HAP-1 (cell line): Measurements from ENCODE around the gene SH3BGR.

Source experiments
- DNase-seq, 2 experiments: peaks; one replicate each; pipeline ENCODE4 v3.0.0-alpha.2; 2016 to 2020; ENCODE audit warnings: low spot score in 2 of 2
- H3K27me3 ChIP-seq: fragments of 250-450 bp; sonication (Bioruptor Pico); 2 replicates; pipeline ENCODE4 v1.5.1; 2020; ENCODE audit warnings: low read depth, mild to moderate bottlenecking, moderate library complexity
- H3K36me3 ChIP-seq: fragments of 250-450 bp; sonication (Bioruptor Pico); replicated peaks from 2 replicates; pipeline ENCODE4 v1.5.1; 2020; ENCODE audit warnings: mild to moderate bottlenecking
- H3K4me1 ChIP-seq: fragments of 250-450 bp; sonication (Bioruptor Pico); 2 replicates; pipeline ENCODE4 v1.5.1; 2020; ENCODE audit warnings: mild to moderate bottlenecking
- H3K4me3 ChIP-seq: fragments of 250-450 bp; sonication (Bioruptor Pico); 2 replicates; pipeline ENCODE4 v1.5.1; 2020; ENCODE audit warnings: mild to moderate bottlenecking, moderate library complexity
- H3K9me3 ChIP-seq: fragments of 250-450 bp; sonication (Bioruptor Pico); 2 replicates; pipeline ENCODE4 v1.5.1; 2020; ENCODE audit warnings: mild to moderate bottlenecking, moderate library complexity
- in situ Hi-C: fragments of 300-500 bp; cut with MboI; formaldehyde crosslinking; loops from 3 replicates; pipeline ENCODE4 v1.14.3; 2020; ENCODE audit warnings: low sequenced_read_pairs, inconsistent platforms, mixed read lengths

SH3BGR gene

DNA sequence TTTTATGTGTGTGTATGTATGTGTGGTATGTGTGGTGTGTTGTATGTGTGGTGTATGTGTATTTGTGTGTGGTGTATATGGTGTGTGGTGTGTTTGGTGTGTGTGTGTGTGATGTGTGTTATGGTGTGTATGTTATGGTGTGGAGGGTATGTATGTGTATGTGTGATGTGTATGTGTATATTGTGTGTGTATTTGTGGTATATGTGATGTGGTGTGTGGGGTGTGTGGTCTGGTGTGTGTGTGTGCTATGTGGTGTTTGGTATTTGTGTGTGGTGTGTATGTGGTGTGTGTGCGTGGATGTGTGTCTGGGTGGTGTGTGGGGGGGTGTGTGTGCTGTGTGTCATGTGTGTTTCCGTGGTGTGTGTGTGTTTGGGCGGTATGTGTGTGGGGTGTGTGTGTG lies 59.3 kb downstream of the SH3BGR start:
- no peaks in the 10 kb centered on the region for H3K9me3 ChIP-seq
- in situ Hi-C loops: no loop called here

DNA sequence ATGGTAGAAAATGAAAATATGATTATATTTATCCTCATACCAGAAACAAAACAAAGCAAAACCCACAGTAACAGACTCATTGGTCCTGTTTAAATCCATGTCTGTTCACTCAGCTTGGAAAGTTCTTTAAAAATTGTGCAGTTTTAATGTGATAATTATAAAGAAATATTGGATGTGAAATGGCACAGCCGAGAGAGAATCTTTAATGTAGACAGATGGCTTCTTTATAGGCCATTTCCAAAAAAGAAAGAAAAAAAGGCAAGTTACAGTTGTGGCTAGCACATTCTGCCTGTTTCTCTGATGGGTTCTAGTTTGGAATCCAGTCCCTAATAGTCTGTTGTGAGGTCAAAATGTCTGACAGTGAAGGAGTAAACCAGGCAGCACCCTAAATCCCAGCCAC lies 62.0 kb downstream of the SH3BGR start:
- Histone ChIP-seq H3K36me3 (no peaks in the 10 kb centered on the region), H3K27me3 (no peaks in the 10 kb centered on the region), H3K9me3 (no peaks in the 10 kb centered on the region), H3K4me1 (no peaks in the 10 kb centered on the region), H3K4me3 (no peak overlapping the region)
- in situ Hi-C loops: no loop called here
- DNase-seq: no peak

More for the DNA sequence above, 59.3 kb downstream of the SH3BGR start:
- Histone ChIP-seq H3K4me1 (no peaks in the 10 kb centered on the region), H3K36me3 (no peaks in the 10 kb centered on the region), H3K27me3 (no peaks in the 10 kb centered on the region), H3K4me3 (no peak overlapping the region)
- DNase-seq: no peak

DNA sequence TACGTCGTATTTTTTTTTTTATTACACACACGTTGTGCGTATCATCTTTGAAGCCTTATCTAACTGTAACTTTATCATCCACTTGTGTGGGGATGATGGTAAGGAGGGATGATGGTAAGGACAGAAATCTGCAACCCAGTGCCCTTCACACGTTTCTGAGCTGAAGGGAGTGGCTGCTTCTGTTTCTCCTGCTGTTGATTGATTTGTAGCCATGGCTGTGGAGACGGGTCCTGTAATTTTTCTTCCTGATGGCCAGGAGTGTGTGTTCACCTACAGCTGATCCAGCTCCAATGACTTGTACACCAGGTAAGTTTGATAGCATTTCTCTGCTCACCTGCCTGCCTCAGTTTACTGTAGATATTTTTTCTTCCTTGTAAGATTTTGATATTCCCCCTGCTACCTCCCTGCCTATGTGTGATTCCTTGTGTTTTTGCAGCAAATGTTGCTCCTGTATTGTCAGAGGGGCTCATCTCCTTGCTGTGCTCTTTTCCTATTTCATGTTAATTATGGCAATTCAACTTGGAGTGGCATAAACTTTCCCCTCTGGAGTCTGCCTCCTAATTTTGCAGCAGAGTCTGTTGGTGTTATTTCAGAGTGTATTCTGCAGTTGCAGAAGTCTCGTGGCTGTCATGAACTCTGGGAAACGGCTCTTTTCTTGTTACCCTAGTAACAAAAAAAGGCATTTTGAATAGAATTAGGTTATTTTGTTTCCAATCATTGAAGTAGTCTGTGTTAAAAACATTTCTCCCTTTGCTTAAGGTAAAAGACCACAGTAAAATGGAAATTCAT lies 64.1 kb downstream of the SH3BGR start:
- H3K36me3 ChIP-seq: no peaks in the 10 kb centered on the region
- no peaks in the 10 kb centered on the region for H3K9me3 ChIP-seq
- no peaks in the 10 kb centered on the region for H3K4me1 ChIP-seq
- in situ Hi-C loops: no loop called here
- DNase-seq: no peak
- no peaks in the 10 kb centered on the region for H3K27me3 ChIP-seq
- no peak overlapping the region for H3K4me3 ChIP-seq

DNA sequence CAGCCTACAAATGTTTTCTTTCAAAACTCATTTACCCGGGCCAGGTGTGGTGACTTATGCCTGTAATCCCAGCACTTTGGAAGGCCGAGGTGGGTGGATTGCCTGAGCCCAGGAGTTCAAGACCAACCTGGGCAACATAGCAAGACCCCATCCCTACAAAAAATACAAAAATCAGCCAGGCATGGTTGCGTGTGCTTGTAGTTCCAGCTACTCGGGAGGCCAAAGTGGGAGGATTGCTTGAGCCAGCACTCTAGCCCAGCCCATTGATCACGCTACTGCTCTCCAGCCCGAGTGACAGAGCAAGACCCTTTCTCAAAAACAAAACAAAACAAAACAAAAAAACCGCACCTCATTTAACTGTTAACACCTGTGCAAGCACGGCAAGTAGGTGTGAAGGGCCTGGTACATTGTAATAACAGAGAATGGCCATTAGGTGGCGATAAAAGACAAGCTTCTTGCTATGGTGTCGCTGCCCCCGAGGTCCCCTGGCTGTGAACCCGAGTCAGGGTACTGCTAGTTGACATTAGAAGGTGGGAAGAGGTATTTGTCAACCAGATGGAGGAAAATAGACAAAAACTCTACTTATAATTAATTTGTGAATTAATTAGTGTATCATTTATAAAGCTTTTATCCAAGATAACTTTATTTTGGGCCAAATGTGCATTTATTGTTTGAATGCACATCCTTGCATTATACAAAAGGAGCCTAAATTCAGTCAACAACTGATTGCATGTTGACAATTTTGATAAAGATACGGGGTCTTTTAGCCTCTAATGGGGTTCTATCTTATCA lies 66.5 kb downstream of the SH3BGR start:
- H3K36me3 ChIP-seq: no peaks in the 10 kb centered on the region
- in situ Hi-C loops: no loop called here
- no peaks in the 10 kb centered on the region for H3K9me3 ChIP-seq
- peak; percentile 59 to 71 for DNase-seq
- no peaks in the 10 kb centered on the region for H3K27me3 ChIP-seq
- no peaks in the 10 kb centered on the region for H3K4me1 ChIP-seq
- no peak overlapping the region for H3K4me3 ChIP-seq

DNA sequence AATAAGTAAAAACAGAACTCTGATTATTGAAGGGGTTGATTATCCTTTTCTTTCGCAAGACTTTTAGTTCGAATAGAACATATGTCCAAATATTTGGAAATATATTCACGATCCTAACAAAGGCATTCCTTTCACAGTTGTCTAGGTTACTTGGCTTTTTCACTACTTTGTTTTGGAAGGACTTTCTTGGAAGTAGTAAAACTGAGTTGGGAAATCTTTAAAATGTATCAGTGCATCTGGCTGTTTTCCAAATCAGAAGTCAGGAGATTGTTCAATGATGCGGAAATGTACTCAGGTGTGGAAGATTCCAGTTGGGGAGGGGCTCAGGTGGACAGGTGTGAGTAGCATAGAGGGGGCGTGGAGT lies 67.1 kb downstream of the SH3BGR start:
- Histone ChIP-seq H3K4me1 (no peaks in the 10 kb centered on the region), H3K4me3 (no peak overlapping the region), H3K9me3 (no peaks in the 10 kb centered on the region), H3K27me3 (no peaks in the 10 kb centered on the region), H3K36me3 (no peaks in the 10 kb centered on the region)
- DNase-seq: no peak
- in situ Hi-C loops: no loop called here

DNA sequence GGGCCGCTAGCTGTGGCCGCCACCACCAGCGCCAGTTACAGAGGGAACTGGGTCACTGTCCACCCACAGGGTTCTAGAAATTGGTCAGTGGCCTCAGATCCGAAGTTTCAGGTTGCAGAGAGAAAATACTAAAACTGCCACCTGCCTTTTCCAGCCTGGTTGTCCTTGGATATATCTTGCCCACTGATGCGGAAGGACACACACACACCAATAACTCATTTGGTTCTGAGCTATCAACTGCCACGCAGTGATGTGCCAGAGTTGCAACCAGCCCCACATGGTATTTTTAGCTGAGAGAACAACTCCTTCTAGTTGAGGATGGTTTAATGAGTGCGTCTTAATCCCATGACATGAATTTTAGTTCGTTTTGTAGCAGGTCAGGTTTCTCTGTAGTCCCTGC lies 68.1 kb downstream of the SH3BGR start:
- H3K4me1 ChIP-seq: no peaks in the 10 kb centered on the region
- H3K4me3 ChIP-seq: no peak overlapping the region
- no peaks in the 10 kb centered on the region for H3K9me3 ChIP-seq
- H3K36me3 ChIP-seq: no peaks in the 10 kb centered on the region
- H3K27me3 ChIP-seq: no peaks in the 10 kb centered on the region
- in situ Hi-C loops: no loop called here
- no peak for DNase-seq

DNA sequence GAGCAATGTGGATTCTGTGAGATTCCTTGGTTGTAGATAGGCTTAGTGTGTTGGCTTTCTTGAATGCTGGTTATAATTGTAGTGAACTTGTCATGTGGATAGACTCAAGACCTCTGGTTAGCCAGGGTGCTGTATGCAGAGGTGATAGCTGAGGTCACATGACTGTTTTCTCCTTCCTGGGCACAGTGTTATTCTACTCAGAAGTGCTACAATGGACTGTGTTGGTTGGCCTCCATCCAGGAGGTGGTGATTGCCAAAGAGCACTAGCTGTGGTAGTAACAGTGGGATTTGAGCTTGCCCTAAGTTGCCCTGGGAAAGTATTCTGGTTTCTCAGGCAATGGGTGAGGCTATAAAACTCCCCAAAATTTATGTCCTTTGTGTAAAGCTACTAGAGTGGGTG lies 71.6 kb downstream of the SH3BGR start:
- DNase-seq: no peak
- in situ Hi-C loops: no loop called here

DNA sequence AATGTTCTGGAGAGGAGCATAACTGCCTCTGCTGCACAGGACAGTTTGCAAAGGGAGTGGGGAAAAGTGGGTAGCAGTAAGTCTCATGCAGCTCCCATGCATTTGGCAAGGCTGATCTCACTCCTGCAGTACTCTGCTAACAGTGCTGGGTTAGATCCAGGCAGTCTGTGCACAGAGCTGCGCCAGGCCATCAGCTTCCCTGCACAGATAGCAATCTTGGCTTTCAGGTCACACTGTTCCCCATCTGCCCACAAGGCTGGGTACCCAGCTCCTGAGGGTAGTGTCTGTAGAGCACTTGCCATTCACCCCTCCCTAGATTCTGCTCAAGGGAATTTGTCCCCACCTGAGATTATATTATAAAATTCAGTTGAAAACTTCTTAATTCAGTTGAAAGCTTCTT lies 72.1 kb downstream of the SH3BGR start:
- Histone ChIP-seq H3K4me1 (no peaks in the 10 kb centered on the region), H3K9me3 (no peaks in the 10 kb centered on the region), H3K36me3 (no peaks in the 10 kb centered on the region), H3K4me3 (no peak overlapping the region), H3K27me3 (no peaks in the 10 kb centered on the region)
- DNase-seq: no peak
- in situ Hi-C loops: no loop called here

More for the DNA sequence above, 71.6 kb downstream of the SH3BGR start:
- Histone ChIP-seq H3K4me3 (no peak overlapping the region), H3K36me3 (no peaks in the 10 kb centered on the region), H3K4me1 (no peaks in the 10 kb centered on the region), H3K9me3 (no peaks in the 10 kb centered on the region), H3K27me3 (no peaks in the 10 kb centered on the region)

DNA sequence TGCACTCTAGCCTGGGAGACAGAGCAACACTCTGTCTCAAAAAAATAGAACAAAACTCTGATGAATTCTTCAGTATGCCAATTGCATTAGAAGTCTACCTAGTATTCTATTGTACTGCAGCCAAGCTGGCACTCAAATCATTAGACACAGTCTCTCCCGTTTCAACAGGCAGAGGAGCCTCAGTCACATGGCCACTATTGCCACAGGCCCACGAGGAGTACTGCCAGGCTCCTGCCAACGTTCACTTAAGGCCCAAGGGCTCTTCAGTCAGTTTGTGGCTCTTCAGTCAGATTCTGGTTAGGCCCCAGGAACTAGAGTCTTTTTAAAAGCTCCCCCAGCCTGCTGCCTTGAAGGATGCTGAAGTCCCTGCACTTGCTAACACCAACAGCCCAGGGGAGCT lies 73.4 kb downstream of the SH3BGR start:
- Histone ChIP-seq H3K36me3 (no peaks in the 10 kb centered on the region), H3K9me3 (no peaks in the 10 kb centered on the region), H3K4me3 (no peak overlapping the region), H3K4me1 (no peaks in the 10 kb centered on the region), H3K27me3 (no peaks in the 10 kb centered on the region)
- in situ Hi-C loops: no loop called here
- DNase-seq: no peak

DNA sequence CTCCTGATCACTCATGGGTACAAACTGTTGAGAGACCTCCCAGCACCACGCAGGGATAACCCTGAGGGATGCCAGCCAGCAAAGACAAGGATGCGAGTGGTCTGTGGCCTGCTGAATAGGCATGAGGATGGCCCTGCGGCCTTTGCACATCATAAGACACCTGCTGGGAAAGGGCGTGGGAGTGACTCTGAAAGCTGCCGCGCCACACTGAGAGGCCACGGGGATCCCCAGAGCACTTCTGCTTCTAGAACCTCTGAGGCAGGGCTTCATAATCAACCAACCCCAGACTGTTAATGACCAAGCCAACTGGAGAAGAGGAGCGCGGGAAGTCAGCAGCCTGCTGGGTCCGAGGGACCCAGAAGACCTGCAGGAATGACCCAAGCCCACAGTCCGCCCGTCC lies 73.8 kb downstream of the SH3BGR start:
- Histone ChIP-seq H3K4me1 (no peaks in the 10 kb centered on the region), H3K27me3 (no peaks in the 10 kb centered on the region), H3K9me3 (no peaks in the 10 kb centered on the region), H3K36me3 (no peaks in the 10 kb centered on the region), H3K4me3 (no peak overlapping the region)
- in situ Hi-C loops: no loop called here
- no peak for DNase-seq

DNA sequence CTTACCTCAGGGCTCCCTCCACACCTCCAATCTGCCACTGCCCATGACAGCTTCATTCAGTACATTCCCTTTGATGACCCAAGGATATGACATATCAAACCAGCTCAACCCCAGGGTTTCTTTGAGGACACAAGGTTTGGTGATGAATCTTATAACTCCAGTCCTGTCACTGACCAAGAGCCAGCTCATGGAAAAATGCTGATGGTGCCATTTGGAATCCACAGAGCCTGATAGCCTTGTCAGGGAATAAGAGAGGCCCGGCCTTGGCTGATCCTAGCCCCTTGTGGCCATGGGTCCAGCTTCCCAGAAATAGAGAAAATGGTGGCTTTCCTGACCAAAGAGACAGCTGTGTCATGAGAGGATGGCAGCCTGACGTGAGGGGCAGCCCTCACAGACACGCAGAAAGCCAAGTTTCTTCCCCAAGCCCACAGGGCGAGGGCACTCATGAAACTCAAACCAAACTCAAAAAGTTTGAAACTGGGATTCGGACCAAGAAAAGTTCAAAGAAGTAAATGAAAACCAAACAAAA lies 75.4 kb downstream of the SH3BGR start:
- DNase-seq: no peak
- Histone ChIP-seq H3K36me3 (no peaks in the 10 kb centered on the region), H3K9me3 (no peaks in the 10 kb centered on the region), H3K4me3 (no peak overlapping the region), H3K4me1 (no peaks in the 10 kb centered on the region), H3K27me3 (no peaks in the 10 kb centered on the region)
- in situ Hi-C loops: no loop called here

DNA sequence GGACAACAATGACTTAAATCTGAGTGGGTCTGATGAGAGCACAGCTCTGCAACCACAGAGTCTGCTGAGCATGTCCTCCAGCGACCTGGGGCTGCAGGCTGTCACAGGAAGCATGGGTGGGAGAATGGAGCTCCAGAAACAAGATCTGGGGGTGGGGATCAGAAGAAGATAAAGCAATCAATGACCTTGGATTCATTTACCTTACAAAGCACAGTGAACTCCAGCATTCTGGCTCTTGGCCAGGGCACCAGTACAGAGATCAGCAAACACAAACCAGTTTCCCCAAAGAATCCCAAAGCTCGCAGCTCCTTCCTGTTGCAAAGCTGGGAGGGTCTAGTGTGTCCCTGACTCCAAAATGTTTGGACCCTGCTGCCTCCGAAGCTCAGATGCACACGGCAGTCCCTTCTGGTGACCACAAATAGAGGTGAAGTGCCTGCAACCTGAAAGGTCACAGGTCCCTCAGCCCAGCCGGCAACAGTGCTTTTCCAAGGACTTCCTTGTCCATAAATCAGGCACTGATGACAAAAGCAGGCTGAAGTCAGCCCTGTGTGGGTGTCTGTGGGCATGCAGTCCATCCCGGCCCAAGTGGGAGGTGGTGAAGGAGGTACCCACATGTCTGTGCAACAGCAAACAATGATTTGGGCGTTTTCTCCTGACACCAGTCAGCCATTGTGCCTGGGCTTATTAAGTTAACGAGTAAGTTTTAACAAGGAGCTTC lies 76.1 kb downstream of the SH3BGR start:
- Histone ChIP-seq H3K36me3 (no peaks in the 10 kb centered on the region), H3K4me1 (no peaks in the 10 kb centered on the region), H3K9me3 (no peaks in the 10 kb centered on the region), H3K4me3 (no peak overlapping the region), H3K27me3 (no peaks in the 10 kb centered on the region)
- no peak for DNase-seq
- in situ Hi-C loops: no loop called here

DNA sequence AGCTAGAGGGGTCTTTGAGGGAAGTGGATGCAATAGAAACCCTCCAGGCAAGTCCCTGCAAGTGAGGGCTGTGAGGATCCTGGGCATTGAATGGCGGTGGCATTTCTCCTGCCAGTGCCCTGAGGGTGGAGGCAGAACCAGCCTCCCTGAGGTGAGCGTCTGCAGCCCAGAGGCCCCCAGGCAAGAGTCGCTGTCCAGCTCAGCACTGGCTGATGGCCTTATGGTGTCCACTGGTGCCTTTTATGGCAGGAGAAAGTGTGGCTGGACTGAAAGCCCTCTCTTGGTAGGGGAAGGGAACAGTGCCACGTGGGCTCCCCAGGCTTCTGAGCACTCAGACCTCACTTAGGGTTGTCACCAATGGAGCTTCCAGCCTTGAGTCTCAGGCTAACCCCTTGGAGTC lies 77.3 kb downstream of the SH3BGR start:
- Histone ChIP-seq H3K27me3 (no peaks in the 10 kb centered on the region), H3K9me3 (no peaks in the 10 kb centered on the region), H3K36me3 (no peaks in the 10 kb centered on the region), H3K4me1 (no peaks in the 10 kb centered on the region), H3K4me3 (no peak overlapping the region)
- in situ Hi-C loops: no loop called here
- DNase-seq: no peak

DNA sequence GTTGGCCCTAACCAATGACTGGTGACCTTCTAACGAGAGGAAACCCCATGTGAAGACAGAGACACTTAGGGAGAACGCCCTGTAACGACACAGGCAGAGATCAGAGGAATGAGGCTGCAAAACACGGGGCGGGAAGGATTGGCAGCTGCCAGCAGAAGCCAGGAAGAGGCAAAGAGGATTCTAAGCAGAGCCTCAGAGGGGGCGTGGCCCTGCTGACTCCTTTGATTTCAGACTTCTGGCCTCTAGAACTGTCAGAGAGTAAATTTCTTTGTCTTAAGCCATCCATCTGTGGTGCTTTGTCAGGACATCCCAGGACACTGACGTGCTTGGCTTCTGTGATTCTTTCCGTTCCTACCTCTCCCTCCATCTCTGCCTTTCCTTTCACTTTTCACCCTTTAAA lies 79.3 kb downstream of the SH3BGR start:
- DNase-seq: no peak
- in situ Hi-C loops: no loop called here

More for the DNA sequence above, 79.3 kb downstream of the SH3BGR start:
- Histone ChIP-seq H3K4me1 (no peaks in the 10 kb centered on the region), H3K27me3 (no peaks in the 10 kb centered on the region), H3K36me3 (no peaks in the 10 kb centered on the region), H3K9me3 (no peaks in the 10 kb centered on the region), H3K4me3 (no peak overlapping the region)
